ENCODE data around the gene SHF. TPM values are rescaled to one million over a fixed set of nuclear protein-coding genes. Genes with fewer than 3 reads are reported as not detected.

SHF gene
- total and polyA plus RNA-seq, 2 donors (not counting 3 experiments of a cell fraction or from before 2014, with no cell fraction given), result 2.8 to 5.2 TPM

DNA sequence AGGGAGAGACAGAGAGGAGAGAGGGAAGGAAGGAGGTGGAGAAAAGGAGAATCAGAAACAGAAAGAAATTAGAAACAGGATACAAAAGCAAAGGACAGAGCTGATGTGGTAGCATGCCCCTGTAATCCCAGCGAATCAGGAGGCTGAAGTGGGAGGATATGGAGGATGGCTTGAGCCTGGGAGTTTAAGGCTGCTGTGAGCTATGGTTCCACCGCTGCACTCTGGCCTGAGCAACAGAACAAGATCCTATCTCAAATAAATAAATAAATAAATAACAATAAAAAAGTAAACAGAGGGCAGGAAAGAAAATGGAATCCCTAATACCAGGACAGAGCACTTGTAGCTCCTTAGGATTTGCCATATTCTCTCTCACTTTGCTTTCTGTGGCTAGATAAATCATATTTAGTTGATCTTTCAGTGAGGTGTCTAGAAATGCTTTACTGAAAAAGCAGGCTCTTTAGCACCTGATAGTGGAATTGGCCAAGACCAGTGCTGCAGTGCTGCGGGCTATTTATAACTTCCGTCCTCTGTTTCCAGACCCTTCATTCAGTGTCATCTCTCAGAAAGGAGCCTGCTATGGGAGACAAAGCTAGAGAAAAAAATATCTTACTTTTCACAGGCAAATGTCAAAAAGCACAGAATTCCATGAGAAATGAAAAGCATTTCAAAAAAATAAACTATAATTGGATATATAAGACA lies 44.2 kb upstream of the SHF start:
- dilution Hi-C loops (cut with MboI; ENCODE audit: extremely low pct_ligation_motif_present, low sequenced_read_pairs), result no loop called here
- Histone ChIP-seq H2AFZ (ENCODE audit: low read depth, low read length) (no peak overlapping the region), H3K9me1 (replicated peaks; ENCODE audit: control insufficient read depth, extremely low read depth, insufficient read depth, low read length) (no peaks in the 10 kb centered on the region), H3K4me3 (replicated peaks in 1 of 3; ENCODE audit: insufficient read depth in 1 of 3, low read depth in 1 of 3, low read length in 3 of 3) (no peak overlapping the region), H3K4me1 (ENCODE audit: control insufficient read depth, extremely low read depth, insufficient read depth, low read length) (no peaks in the 10 kb centered on the region), H3K4me2 (ENCODE audit: insufficient read depth, low read length) (no peak overlapping the region), H3K79me2 (ENCODE audit: control insufficient read depth, insufficient read depth, low read length) (no peaks in the 10 kb centered on the region), H3K27me3 (ENCODE audit: control insufficient read depth in 2 of 2, insufficient read depth in 2 of 2, low read length in 2 of 2) (no peaks in the 10 kb centered on the region), H3K36me3 (ENCODE audit: control insufficient read depth in 2 of 2, extremely low read depth in 1 of 2, insufficient read depth in 2 of 2, low read length in 2 of 2) (no peaks in the 10 kb centered on the region), H3K27ac (ENCODE audit: insufficient read depth, low read depth, low read length) (no peak overlapping the region), H4K20me1 (replicated peaks; ENCODE audit: control insufficient read depth, extremely low read depth, insufficient read depth, low read length) (no peaks in the 10 kb centered on the region), H3K9ac (replicated peaks; ENCODE audit: extremely low read depth, insufficient read depth, low read length) (no peak overlapping the region), H3K9me3 (replicated peaks; ENCODE audit: control insufficient read depth, insufficient read depth, low read length) (no peaks in the 10 kb centered on the region)
- POLR2A ChIA-PET, result no interaction called here
- BruUV-seq (replicated peaks), result no TSS peak
- intact Hi-C loops (cut with micrococcal nuclease), result no loop called here
- CTCF ChIA-PET, result no interaction called here
- no peak for DNase-seq (ENCODE audit: low read depth, low spot score)
- TF ChIP-seq FOS (IDR thresholded peaks at IDR 0.05; ENCODE audit: borderline replicate concordance, insufficient read depth, low read length) (no peak), MYC (IDR thresholded peaks at IDR 0.05; ENCODE audit: low read depth, low read length) (no peak)
- TF ChIP-seq, protein P1, sequence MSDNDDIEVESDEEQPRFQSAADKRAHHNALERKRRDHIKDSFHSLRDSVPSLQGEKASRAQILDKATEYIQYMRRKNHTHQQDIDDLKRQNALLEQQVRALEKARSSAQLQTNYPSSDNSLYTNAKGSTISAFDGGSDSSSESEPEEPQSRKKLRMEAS (IDR thresholded peaks at IDR 0.05; ENCODE audit: insufficient read depth, insufficient read length), result no peak
- FAIRE-seq, result no peak

DNA sequence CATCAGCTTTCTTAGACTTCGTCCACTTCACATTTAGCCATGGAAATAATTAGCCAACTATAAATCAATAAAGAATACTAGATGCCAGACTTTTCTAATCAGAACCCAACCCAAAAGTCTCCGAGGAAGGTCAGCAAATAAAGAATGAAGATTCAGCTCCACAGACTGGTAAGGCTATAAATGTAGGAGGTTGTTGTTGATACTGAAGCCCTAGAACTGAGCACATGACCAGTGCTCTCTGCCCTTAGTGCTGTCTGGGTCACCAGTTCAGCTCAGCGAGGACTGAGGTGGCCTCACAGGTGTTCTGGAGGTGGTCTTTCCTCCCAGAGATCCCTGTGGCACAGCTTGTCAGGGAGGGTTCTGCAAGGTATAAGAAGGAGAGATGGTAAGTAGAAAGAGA lies 43.4 kb upstream of the SHF start:
- Histone ChIP-seq H3K27me3 (ENCODE audit: control insufficient read depth in 2 of 2, insufficient read depth in 2 of 2, low read length in 2 of 2) (no peaks in the 10 kb centered on the region), H3K4me2 (ENCODE audit: insufficient read depth, low read length) (no peak overlapping the region), H3K9me3 (replicated peaks; ENCODE audit: control insufficient read depth, insufficient read depth, low read length) (no peaks in the 10 kb centered on the region), H3K4me1 (ENCODE audit: control insufficient read depth, extremely low read depth, insufficient read depth, low read length) (no peaks in the 10 kb centered on the region), H3K79me2 (ENCODE audit: control insufficient read depth, insufficient read depth, low read length) (no peaks in the 10 kb centered on the region), H3K27ac (ENCODE audit: insufficient read depth, low read depth, low read length) (no peak overlapping the region), H3K9ac (replicated peaks; ENCODE audit: extremely low read depth, insufficient read depth, low read length) (no peak overlapping the region), H2AFZ (ENCODE audit: low read depth, low read length) (no peak overlapping the region), H3K9me1 (replicated peaks; ENCODE audit: control insufficient read depth, extremely low read depth, insufficient read depth, low read length) (no peaks in the 10 kb centered on the region), H3K36me3 (ENCODE audit: control insufficient read depth in 2 of 2, extremely low read depth in 1 of 2, insufficient read depth in 2 of 2, low read length in 2 of 2) (no peaks in the 10 kb centered on the region), H3K4me3 (replicated peaks in 1 of 3; ENCODE audit: insufficient read depth in 1 of 3, low read depth in 1 of 3, low read length in 3 of 3) (no peak overlapping the region), H4K20me1 (replicated peaks; ENCODE audit: control insufficient read depth, extremely low read depth, insufficient read depth, low read length) (no peaks in the 10 kb centered on the region)
- no peak for DNase-seq (ENCODE audit: low read depth, low spot score)
- BruUV-seq (replicated peaks), result no TSS peak
- ChIA-PET CTCF (no interaction called here), POLR2A (no interaction called here)
- FAIRE-seq, result no peak
- no peak for TF ChIP-seq CTCF (IDR thresholded peaks at IDR 0.05; ENCODE audit: extremely low read depth in 1 of 2, insufficient read depth in 1 of 2, low read depth in 1 of 2, low read length in 2 of 2)
- TF ChIP-seq, protein P1 (IDR thresholded peaks at IDR 0.05; ENCODE audit: insufficient read depth, insufficient read length), result no peak
- no peak for TF ChIP-seq POLR2A (IDR thresholded peaks at IDR 0.05; ENCODE audit: low read depth, low read length)
- no peak for TF ChIP-seq FOS (IDR thresholded peaks at IDR 0.05; ENCODE audit: borderline replicate concordance, insufficient read depth, low read length)
- TF ChIP-seq POLR2AphosphoS5 (IDR thresholded peaks at IDR 0.05; ENCODE audit: insufficient read depth, low read depth, low read length), result no peak
- no peak for TF ChIP-seq MYC (IDR thresholded peaks at IDR 0.05; ENCODE audit: low read depth, low read length)
- TF ChIP-seq EZH2 (IDR thresholded peaks at IDR 0.05; ENCODE audit: borderline replicate concordance, low read depth, low read length, severe bottlenecking), result no peak
- no peak for TF ChIP-seq GATA2 (IDR thresholded peaks at IDR 0.05; ENCODE audit: insufficient read depth, insufficient read length, low read depth, low read length)
- no peak for TF ChIP-seq JUN (IDR thresholded peaks at IDR 0.05; ENCODE audit: borderline replicate concordance, insufficient read depth, insufficient read length, low read depth)
- intact Hi-C loops (cut with micrococcal nuclease) (no loop called here), dilution Hi-C loops (cut with MboI; ENCODE audit: extremely low pct_ligation_motif_present, low sequenced_read_pairs) (no loop called here)

Data from endothelial cell of umbilical vein (primary cell).